Lung microvascular endothelial cell (primary cell): ENCODE measurements around the gene MRPL20. TPM values are rescaled to one million over a fixed set of nuclear protein-coding genes. Genes with fewer than 3 reads are reported as not detected.
"Not testable (repeated sequence)": the region's sequence is repeated elsewhere in the genome, so short reads cannot be mapped to it uniquely, and the experiment has no call there.

ENCODE experiments used
- DNase-seq, 2 donors: peaks; one replicate each; pipeline versions ENCODE4 v3.0.0 to v3.0.0-alpha.2; 2010; ENCODE audit warnings: low read depth in 2 of 2
- total RNA-seq: library from RNA; depleted of rRNA; stranded (reverse); fragments of >200 nt; gene quantifications from 2 replicates; pipeline ENCODE4 v1.2.1, GENCODE V29; 2014

Gene MRPL20
- total RNA-seq, 1 donor from 2014 or later: 79.8 TPM

DNA sequence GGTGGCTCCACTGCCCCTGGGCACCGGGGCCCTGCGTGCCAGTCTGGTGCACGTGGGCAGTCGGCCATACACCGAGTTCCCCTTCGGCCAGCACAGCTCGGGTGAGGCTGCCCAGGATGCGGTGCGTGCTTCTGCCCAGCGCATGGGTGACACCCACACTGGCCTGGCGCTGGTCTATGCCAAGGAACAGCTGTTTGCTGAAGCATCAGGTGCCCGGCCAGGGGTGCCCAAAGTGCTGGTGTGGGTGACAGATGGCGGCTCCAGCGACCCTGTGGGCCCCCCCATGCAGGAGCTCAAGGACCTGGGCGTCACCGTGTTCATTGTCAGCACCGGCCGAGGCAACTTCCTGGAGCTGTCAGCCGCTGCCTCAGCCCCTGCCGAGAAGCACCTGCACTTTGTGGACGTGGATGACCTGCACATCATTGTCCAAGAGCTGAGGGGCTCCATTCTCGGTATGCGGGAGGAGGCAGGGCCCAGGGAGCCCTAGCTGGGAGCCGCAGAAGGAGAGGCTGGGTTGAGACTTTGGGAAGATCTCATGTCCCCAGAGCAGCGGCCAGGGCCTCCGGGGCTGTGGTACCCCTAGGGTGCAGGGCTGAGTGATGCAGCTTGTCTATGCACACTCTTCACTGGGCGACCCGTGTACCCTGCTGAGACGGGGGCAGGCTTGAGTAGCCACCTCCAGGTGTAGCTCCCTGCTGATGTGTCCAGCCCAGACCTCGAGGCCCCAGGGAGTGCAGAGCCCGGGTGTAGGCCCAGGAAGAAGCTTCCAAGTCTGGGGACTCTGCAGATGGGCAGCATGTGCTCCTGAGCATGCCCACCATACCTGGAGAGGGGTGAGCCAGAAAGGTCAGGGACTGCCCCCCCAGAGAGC lies 30.2 kb upstream of the MRPL20 start:
- DNase-seq: no peak

GRCh38 chr1:1436630-1437032 lies 29.5 kb upstream of the MRPL20 start:
- DNase-seq: no peak

DNA sequence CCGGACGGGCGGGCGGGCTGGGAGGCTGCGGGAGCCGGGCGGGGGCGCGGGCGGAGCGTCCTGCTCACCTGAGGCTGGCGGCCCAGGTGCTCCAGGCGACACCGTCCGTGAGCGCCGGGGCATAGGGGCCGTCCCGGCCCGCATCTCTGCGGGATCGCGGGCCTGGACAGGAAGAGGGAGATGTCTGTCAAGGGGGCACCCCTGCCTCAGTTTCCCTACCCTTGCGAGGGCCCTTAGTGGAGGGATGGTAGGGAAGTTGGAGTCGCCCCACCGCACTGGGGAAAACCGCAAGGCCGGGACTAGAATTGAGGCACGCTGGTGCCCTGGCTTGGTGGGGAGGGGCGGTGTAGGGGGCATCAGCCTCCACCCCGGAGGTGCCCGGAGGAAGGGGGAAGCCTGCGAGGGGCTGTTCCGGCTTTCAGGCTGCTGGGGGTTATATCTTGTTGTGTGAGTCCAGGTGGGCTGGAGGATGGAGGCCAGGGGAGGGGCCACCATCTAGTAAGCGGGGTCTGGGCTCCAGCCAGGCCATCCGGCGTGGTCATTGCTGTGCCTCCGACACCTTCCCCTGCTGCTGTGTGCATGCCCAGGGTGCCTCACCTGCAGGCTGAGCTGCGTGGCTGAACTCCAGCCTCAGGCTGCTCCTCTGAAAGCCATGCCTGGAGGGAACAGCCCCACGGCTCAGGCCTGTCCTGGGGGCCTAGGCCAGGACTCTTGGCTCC lies 29.0 kb upstream of the MRPL20 start:
- DNase-seq: no peak

GRCh38 chr1:1435106-1435903 lies 28.2 kb upstream of the MRPL20 start, which contains the start of gene VWA1:
Gene VWA1, plus strand, starts transcription at chr1:1435690. Its CDS starts 59 bp downstream, at chr1:1435749.
- DNase-seq: peak; percentile 67 to 79

- no peak for DNase-seq
Measured at GRCh38 chr1:1434824-1435105, 27.7 kb upstream of the MRPL20 start.

- no peak for DNase-seq
Measured at GRCh38 chr1:1434131-1434823, 27.2 kb upstream of the MRPL20 start.

DNA sequence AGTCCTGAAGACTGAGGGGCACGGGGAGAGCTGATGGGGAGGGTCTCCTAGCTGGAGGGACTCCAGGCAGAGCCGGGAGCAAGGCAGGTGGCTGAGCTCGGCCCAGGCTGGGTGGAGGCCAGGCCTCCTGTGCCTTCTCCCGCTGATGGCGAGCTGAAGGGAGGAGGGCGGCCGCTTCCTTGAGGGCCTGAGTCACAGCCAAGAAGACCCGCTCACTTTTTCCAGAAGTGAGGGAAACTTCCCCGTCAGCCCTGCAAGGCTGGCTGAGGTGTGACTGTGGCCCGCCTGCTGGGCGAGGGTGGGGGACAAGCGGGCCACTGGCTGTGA lies 26.7 kb upstream of the MRPL20 start:
- peak in 1 of 2 donors; percentile 67 for DNase-seq

DNA sequence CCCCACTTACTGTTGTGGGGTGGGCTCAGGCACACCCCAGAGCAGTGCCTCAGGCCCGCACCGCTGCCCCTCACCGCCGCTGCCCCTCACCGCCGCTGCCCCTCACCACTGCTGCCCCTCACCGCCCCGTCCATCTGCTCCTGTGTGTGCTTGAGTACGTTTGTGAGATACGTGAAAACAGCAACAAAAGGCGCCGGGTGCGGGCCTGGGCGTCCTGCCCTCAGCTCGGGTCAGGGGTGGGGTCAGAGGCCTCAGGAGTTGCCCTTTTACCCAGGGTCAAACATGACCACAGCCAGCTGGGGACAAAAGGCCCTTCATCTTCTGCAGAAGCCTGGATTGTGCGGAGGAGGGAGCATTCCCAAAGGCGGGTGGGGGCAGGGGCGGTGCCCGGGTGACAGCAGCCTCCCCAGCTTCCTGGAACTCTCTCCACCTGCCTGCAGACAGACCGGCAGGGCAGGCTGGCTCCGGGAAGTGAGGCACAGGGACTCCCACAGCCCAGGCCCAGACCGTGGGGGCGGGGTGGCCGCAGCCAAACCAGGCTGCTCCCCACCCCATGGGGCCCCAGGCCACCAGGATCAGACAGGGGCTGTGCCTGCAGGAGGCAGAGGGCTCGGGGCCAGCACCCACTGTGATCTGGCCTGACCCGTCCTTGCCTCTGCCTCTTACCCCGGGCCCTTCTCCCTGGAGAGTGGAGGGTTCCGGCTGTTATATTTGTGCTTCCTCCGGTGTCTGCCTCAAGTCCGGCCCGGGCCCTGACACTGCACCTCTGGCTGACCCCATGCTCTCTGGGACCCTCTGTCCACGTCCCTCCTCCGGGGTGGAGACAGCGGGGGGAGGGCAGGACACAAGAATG lies 26.1 kb upstream of the MRPL20 start:
- DNase-seq: no peak

GRCh38 chr1:1432274-1432950 lies 25.3 kb upstream of the MRPL20 start:
- DNase-seq: no peak

- DNase-seq: no peak
Measured at GRCh38 chr1:1431845-1432273, 24.8 kb upstream of the MRPL20 start.

DNA sequence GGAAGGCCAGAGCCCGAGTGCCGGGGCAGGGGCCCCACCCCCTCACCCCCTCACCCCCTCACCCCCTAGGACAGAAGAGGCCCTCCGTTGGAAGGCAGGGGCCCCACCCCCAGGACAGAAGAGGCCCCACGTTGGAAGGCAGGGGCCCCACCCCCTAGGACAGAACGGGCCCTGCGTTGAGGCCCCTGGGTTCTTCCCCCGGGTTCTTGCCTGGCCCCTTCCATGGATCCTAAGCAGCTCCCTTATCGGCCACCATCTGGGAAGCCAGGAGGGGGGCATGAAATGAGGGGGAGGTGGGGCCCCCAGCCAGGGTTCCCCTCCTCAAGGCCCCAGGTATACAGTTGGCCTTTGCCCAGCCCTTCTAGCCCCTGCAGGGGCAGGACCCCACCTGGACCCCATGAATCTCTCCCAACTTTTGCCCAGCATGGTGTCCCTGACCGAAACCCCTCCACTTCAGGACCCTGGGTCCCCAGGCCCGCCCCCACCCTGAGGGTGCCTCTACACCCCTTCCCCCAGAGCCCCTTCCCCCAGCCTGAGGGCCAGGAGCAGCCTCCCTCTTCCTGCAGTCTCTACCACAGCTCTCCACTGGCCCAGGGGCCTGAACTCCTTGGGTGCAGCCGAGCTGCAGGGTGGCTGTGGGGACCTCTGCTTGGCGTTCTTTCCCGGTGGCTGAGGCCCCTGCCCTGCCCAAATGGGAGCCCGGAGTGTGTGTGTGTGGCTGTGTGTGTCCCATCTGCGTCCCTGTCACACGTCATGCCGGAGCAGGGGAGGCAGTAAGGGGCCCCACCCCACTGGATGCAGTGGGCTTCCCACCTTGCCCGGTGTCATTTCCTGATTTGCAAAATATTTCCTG lies 24.1 kb upstream of the MRPL20 start:
- DNase-seq: no peak

DNA sequence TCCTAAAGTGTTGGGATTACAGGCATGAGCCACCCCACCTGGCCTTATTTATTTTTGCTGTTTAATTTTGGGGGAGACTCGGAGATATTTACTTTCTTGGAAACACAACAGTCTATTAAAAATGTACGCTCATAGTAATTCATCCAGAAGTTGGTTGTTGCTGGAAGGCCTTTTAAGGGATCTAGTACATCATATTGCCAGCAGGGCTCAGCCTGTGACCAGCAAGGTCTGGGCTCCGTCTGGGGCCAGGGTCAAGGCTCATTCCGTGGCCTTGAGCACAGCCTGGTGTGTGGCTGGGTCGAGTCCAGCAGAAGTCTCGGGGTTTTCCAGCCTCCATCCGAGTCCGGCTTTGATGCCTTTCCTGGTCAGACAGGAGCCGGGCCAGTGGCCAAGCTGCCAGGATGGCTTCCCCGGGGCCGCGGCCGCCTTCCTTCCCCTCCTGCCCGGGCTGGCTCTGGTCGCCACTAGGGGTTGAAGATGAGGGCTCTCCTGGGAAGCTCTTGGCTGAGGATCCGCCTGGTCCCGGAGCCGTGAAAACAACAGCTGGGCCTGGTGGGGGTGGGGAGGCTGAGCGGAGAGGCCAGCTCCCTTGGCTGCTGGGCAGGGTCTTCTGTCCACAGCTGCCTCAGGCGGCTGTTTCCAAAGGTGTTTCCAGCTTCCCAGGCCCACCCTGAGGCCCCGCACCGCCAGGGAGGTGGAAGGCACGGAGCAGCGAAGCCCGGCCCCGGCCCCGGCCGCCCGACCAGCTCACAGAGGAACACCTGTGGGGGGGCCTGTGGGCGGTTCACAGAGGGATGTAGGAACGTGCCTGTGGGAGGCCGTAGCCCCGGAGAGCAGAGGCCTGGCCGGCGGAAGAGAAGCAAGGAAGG lies 23.3 kb upstream of the MRPL20 start:
- DNase-seq: peak; percentile 85 to 88

DNA sequence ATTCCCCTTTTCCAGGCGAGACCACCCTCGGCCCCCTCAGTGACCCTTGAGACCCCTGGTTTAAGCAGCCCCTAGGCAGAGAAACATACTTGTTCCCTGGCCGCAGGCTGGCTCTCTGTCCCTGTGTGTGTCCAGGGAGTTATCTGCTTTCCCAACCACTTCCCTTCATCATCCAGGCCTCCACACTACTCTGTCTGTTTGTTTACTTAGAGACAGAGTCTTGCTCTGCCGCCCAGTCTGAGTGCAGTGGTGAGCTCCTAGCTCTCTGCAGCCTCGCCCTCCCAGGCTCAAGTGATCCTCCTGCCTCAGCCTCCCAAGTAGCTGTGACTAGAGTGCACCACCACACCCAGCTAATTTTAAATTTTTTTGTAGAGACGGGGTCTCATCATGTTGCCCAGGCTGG lies 22.6 kb upstream of the MRPL20 start:
- DNase-seq: peak; percentile 55 to 82

DNA sequence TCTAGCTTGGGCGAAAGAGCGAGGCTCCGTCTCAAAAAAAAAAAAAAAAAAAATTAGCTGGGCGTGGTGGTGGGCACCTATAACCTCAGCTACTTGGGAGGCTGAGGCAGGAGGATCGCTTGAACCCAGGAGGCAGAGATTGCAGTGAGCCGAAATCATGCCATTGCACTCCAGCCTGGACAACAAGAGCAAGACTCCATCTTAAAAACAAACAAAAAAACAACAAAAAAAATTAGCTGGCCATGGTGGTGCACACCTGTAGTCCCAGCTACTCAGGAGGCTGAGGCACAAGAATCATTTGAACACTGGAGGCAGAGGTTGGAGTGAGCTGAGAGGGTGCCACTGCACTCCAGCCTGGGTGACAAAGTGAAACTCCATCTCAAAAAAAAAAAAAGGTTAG lies 21.9 kb upstream of the MRPL20 start:
- DNase-seq: not testable (repeated sequence)

GRCh38 chr1:1428174-1428573 lies 21.1 kb upstream of the MRPL20 start:
- DNase-seq: no peak

- DNase-seq: no peak
Measured at GRCh38 chr1:1427820-1428148, 20.7 kb upstream of the MRPL20 start.

GRCh38 chr1:1427106-1427819 lies 20.2 kb upstream of the MRPL20 start:
- no peak for DNase-seq
